GM18511 (cell line): ENCODE data around the gene UGT1A9.
"Not testable (repeated sequence)": the region's sequence is repeated elsewhere in the genome, so short reads cannot be mapped to it uniquely, and the experiment has no call there.

Experiments used
- ATAC-seq: cut with Tn5 transposase; IDR thresholded peaks from one replicate; pipeline ENCODE4 v1.9.1; 2021; ENCODE audit warnings: mild to moderate bottlenecking, moderate library complexity; ENCODE audit not compliant: unreplicated experiment

Gene UGT1A9

GRCh38 chr2:233680361-233681045 lies 8.8 kb downstream of the UGT1A9 start:
- no peak for ATAC-seq

GRCh38 chr2:233681521-233682099 lies 9.9 kb downstream of the UGT1A9 start, which contains the start of gene UGT1A7:
Gene UGT1A7 (plus strand): TSS chr2:233681901. CDS start chr2:233681938, 37 bp downstream.
- no peak for ATAC-seq

GRCh38 chr2:233684640-233685039 lies 12.9 kb downstream of the UGT1A9 start:
- ATAC-seq: no peak

GRCh38 chr2:233686928-233687327 lies 15.2 kb downstream of the UGT1A9 start:
- no peak for ATAC-seq

- no peak for ATAC-seq
Observed at GRCh38 chr2:233688341-233688740, 16.6 kb downstream of the UGT1A9 start.

GRCh38 chr2:233689031-233689430 lies 17.3 kb downstream of the UGT1A9 start:
- no peak for ATAC-seq

- ATAC-seq: no peak
Observed at GRCh38 chr2:233689501-233689900, 17.8 kb downstream of the UGT1A9 start.

- no peak for ATAC-seq
Observed at GRCh38 chr2:233690444-233690843, 18.7 kb downstream of the UGT1A9 start.

- ATAC-seq: no peak
Observed at GRCh38 chr2:233691443-233692433, 20.0 kb downstream of the UGT1A9 start.

- ATAC-seq: no peak
Observed at GRCh38 chr2:233692648-233693047, 20.9 kb downstream of the UGT1A9 start, which contains the start of gene UGT1A6. Gene UGT1A6 (plus strand): TSS chr2:233692890. CDS start chr2:233693005, 115 bp downstream.

GRCh38 chr2:233693963-233694362 lies 22.3 kb downstream of the UGT1A9 start:
- ATAC-seq: no peak

- ATAC-seq: no peak
Observed at GRCh38 chr2:233698740-233699139, 27.0 kb downstream of the UGT1A9 start.

- no peak for ATAC-seq
Observed at GRCh38 chr2:233699424-233700027, 27.8 kb downstream of the UGT1A9 start.

- no peak for ATAC-seq
Observed at GRCh38 chr2:233700028-233700635, 28.4 kb downstream of the UGT1A9 start.

- not testable (repeated sequence) for ATAC-seq
Observed at GRCh38 chr2:233700842-233701241, 29.1 kb downstream of the UGT1A9 start.

GRCh38 chr2:233702238-233702637 lies 30.5 kb downstream of the UGT1A9 start:
- no peak for ATAC-seq

- ATAC-seq: no peak
Observed at GRCh38 chr2:233705911-233706506, 34.3 kb downstream of the UGT1A9 start.

- no peak for ATAC-seq
Observed at GRCh38 chr2:233706720-233707119, 35.0 kb downstream of the UGT1A9 start.

GRCh38 chr2:233707940-233708644 lies 36.4 kb downstream of the UGT1A9 start:
- no peak for ATAC-seq
